HG02840 (cell line): ENCODE data around the gene CCR2.
"Not testable (repeated sequence)": the region's sequence is repeated elsewhere in the genome, so short reads cannot be mapped to it uniquely, and the experiment has no call there.

ENCODE experiments used
- ATAC-seq: cut with Tn5 transposase; IDR thresholded peaks from one replicate; pipeline ENCODE4 v1.9.1; 2021; ENCODE audit warnings: mild to moderate bottlenecking, moderate library complexity, moderate number of reproducible peaks; ENCODE audit not compliant: unreplicated experiment, low FRiP score

Gene CCR2

DNA sequence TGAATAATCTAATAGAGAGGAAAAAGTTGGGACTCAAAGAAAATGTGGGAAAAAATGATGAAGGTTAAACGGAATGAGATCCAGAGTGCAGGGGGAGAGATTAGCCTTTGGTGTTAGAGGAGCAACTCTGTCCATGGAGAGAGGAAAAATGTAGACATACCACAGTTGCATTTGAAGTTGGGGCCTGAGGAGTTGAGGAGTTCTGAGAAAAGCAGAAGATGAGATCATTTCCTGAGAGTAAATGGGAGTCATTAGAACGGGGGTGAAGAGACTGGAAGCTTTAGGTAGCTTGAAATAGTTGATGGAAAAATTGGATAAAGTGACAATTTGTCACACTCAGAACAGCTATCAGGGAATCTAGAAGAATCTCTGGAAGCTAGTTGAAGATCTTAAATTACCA lies 45.6 kb downstream of the CCR2 start:
- no peak for ATAC-seq

DNA sequence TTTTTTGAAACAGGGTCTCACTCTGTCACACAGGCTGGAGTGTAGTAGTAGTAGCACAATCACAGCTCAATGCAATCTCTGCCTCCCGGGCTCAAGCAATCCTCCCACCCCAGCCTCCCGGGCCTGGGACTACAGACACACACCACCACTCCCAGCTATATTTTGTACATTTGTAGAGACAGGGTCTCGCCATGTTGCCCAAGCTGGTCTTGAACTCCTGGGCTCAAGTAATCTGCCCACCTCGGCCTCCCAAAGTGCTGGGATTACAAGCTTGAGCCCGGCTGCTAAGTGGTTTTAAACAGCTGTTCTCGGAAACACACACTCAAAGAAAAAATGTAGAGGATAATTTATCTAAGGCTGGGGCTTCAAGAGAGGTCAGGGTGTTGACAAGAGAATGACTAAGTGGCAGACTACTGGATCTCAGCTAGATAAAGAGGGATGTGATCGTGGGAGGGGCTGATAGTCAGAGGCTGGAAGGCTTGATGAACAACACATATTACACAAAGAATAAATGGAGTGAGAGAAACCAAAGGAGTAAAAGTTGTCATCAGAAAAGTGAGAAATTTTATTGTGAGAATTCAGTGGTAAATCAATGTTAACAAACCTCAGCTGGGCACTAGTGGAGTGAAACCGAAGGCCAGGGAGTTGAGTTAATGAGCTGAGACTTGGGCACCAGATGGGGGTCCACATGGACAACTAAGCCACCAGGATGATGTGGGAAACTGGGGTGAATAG lies 46.3 kb downstream of the CCR2 start:
- ATAC-seq: no peak

- ATAC-seq: no peak
Observed at GRCh38 chr3:46400846-46401245, 46.9 kb downstream of the CCR2 start.

DNA sequence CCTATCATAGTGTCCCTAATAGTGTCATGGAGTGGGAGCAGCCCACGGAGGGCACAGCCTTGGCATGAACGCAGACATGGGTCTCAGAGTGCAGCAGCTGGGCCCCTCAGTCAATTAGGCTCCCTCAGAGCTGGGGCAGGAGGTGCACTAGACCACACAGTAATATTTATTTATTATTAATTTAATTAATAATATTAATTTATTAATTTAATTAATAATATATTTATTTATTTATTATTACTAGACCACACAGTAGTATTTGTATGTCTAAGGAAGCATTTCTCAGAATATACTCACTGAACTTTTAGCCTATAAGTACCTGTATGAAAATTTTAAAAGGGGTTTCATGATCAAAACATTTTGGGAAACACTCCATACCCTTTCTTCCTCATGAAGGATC lies 47.7 kb downstream of the CCR2 start:
- no peak for ATAC-seq

- not testable (repeated sequence) for ATAC-seq
Observed at GRCh38 chr3:46402902-46403301, 49.0 kb downstream of the CCR2 start.

- ATAC-seq: no peak
Observed at GRCh38 chr3:46405301-46406019, 51.5 kb downstream of the CCR2 start.

GRCh38 chr3:46406443-46406787 lies 52.5 kb downstream of the CCR2 start:
- no peak for ATAC-seq

GRCh38 chr3:46406788-46407611 lies 53.1 kb downstream of the CCR2 start, which contains the start of the genes CCR5AS and CCRL2:
CCR5AS (minus strand) TSS chr3:46407066.
CCRL2 (plus strand) TSS chr3:46407259; CDS start chr3:46408080, 821 bp downstream.
- no peak for ATAC-seq

GRCh38 chr3:46407970-46408369 lies 54.1 kb downstream of the CCR2 start:
- ATAC-seq: no peak

DNA sequence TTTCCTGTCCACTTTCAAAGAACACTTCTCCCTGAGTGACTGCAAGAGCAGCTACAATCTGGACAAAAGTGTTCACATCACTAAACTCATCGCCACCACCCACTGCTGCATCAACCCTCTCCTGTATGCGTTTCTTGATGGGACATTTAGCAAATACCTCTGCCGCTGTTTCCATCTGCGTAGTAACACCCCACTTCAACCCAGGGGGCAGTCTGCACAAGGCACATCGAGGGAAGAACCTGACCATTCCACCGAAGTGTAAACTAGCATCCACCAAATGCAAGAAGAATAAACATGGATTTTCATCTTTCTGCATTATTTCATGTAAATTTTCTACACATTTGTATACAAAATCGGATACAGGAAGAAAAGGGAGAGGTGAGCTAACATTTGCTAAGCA lies 54.9 kb downstream of the CCR2 start:
- ATAC-seq: no peak

- no peak for ATAC-seq
Observed at GRCh38 chr3:46409739-46410489, 56.0 kb downstream of the CCR2 start.
